Lung (tissue), 12 donors: ENCODE results near the gene PRKCD. TPM values are rescaled to one million over a fixed set of nuclear protein-coding genes. Genes with fewer than 3 reads are reported as not detected.

Experiments
- ATAC-seq: fragments of 200-7000 bp; cut with Tn5 transposase; one replicate; pipeline ENCODE4 v1.9.1; 2020; ENCODE audit warnings: moderate number of reproducible peaks; ENCODE audit not compliant: insufficient read depth, low FRiP score
- DNase-seq, 3 donors: peaks; one replicate each; pipeline ENCODE4 v3.0.0-alpha.2; 2013 to 2017
- H3K27ac ChIP-seq, 2 donors: one replicate each; pipeline ENCODE4 v1.5.1; 2013; ENCODE audit warnings: mild to moderate bottlenecking in 2 of 2, moderate library complexity in 2 of 2, control low read depth in 1 of 2, inconsistent platforms in 1 of 2, low read depth in 1 of 2, low read length in 1 of 2
- H3K27me3 ChIP-seq, 3 donors: one replicate each; pipeline ENCODE4 v1.5.1; 2013; ENCODE audit warnings: low read length in 2 of 3; ENCODE audit not compliant: control insufficient read depth in 3 of 3, insufficient read depth in 3 of 3
- H3K36me3 ChIP-seq, 4 donors: one replicate each; pipeline ENCODE4 v1.5.1; 2013; ENCODE audit warnings: low read length in 4 of 4, mild to moderate bottlenecking in 1 of 4, moderate library complexity in 1 of 4; ENCODE audit not compliant: control insufficient read depth in 4 of 4, insufficient read depth in 4 of 4
- H3K4me1 ChIP-seq, 5 donors: one replicate each; pipeline ENCODE4 v1.5.1; 2013; ENCODE audit warnings: low read length in 5 of 5, mild to moderate bottlenecking in 2 of 5, moderate library complexity in 1 of 5; ENCODE audit not compliant: control insufficient read depth in 5 of 5, insufficient read depth in 5 of 5
- H3K4me3 ChIP-seq: one replicate; pipeline ENCODE4 v1.5.1; 2013; ENCODE audit warnings: mild to moderate bottlenecking, control low read depth, moderate library complexity
- H3K9ac ChIP-seq, 2 donors: one replicate each; pipeline ENCODE4 v1.5.1; 2013; ENCODE audit warnings: low read length in 2 of 2, control low read depth in 1 of 2; ENCODE audit not compliant: insufficient read depth in 1 of 2
- H3K9me3 ChIP-seq, 4 donors: one replicate each; pipeline ENCODE4 v1.5.1; 2013; ENCODE audit warnings: low read length in 3 of 4, mild to moderate bottlenecking in 1 of 4, moderate library complexity in 1 of 4; ENCODE audit not compliant: control insufficient read depth in 4 of 4, insufficient read depth in 3 of 4
- WGBS, 2 donors: extraction: QIAGEN DNeasy Blood & Tissue Kit; methylation state at CpG; one replicate each; pipeline ENCODE4 v1.1.7; 2013; 5-methylcytosine and 5-hydroxymethylcytosine counted together
- polyA plus RNA-seq, 2 donors: library from polyadenylated mRNA; stranded (reverse); fragments of 200-250 nt; gene quantifications; one replicate each; pipeline ENCODE4 v1.2.1, GENCODE V29; 2013
- total RNA-seq, 2 donors: library from RNA; depleted of rRNA in 1 of 2; stranded (reverse); fragments of >200 nt in 1 of 2; gene quantifications; one replicate each; pipeline ENCODE4 v1.2.1, GENCODE V29; 2014 to 2021
- TF ChIP-seq, protein P1 (sequence below): IDR thresholded peaks from 2 replicates; pipeline ENCODE4 v1.5.1; 2012; ENCODE audit warnings: mild to moderate bottlenecking; ENCODE audit errors: control extremely low read depth, extremely low read depth
- donor health status: control.
- donor health status: control.
- donor health status: Bipolar disorder and iron deficiency.
- donor health status: healthy.
- donor health status: DM: yes; HTN: yes; CAD: no.

The PRKCD gene
- total and polyA plus RNA-seq, 4 donors: 34.9 to 85.2 (median 65.9) TPM

DNA sequence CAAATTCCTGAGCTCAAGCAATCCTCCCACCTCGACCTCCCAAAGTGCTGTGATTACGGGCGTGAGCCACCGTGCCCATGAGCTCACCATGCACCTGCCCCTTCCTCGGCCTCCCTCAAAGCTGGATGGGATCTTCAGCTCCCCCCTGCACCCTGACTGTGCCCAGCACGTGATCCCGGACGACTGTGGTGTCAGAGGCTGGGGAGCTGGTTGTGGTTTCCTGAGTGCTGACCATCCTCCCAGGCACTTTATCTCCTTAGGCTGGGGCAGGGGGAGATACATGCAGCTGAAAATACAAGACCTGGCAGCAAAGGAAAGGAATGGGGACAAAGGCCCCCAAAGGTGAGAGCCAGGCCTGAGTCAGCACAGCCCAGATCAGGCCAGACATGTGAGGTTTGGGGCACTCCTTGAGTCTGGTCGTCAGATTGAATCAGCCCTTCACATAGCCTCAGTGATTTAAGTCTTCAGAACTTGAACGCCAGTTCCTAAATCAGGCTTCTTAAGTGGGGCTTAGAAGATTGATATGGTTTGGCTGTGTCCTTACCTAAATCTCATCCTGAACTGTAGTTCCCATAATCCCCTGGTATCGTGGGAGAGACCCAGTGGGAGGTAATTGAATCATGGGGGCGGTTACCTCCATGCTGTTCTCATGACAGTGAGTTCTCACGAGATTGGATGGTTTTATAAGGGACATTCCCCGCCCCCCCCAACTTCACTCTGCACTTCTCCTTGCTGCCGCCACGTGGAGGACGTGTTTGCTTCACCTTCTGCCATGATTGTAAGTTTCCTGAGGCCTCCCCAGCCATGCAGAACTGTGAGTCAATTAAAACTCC, 35.8 kb downstream of the PRKCD start:
- H3K4me3 ChIP-seq: no peak overlapping the region
- H3K27me3 ChIP-seq: no peaks in the 10 kb centered on the region
- WGBS, 2 donors: 47 to 52% methylated on average over 17 of the region's 17 CpGs
- H3K27ac ChIP-seq: no peak overlapping the region
- TF ChIP-seq, protein P1, sequence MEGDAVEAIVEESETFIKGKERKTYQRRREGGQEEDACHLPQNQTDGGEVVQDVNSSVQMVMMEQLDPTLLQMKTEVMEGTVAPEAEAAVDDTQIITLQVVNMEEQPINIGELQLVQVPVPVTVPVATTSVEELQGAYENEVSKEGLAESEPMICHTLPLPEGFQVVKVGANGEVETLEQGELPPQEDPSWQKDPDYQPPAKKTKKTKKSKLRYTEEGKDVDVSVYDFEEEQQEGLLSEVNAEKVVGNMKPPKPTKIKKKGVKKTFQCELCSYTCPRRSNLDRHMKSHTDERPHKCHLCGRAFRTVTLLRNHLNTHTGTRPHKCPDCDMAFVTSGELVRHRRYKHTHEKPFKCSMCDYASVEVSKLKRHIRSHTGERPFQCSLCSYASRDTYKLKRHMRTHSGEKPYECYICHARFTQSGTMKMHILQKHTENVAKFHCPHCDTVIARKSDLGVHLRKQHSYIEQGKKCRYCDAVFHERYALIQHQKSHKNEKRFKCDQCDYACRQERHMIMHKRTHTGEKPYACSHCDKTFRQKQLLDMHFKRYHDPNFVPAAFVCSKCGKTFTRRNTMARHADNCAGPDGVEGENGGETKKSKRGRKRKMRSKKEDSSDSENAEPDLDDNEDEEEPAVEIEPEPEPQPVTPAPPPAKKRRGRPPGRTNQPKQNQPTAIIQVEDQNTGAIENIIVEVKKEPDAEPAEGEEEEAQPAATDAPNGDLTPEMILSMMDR: no peak
- DNase-seq (peak; percentile 38 to 50 (median 42)), ATAC-seq (no peak)
- no peaks in the 10 kb centered on the region for H3K9me3 ChIP-seq
- H3K36me3 ChIP-seq: peaks cover 0 to 12% (median 0%) of the 10 kb centered on the region in 4 donors
- H3K4me1 ChIP-seq: peaks cover 0 to 12% (median 3%) of the 10 kb centered on the region in 5 donors
- H3K9ac ChIP-seq: no peak overlapping the region

DNA sequence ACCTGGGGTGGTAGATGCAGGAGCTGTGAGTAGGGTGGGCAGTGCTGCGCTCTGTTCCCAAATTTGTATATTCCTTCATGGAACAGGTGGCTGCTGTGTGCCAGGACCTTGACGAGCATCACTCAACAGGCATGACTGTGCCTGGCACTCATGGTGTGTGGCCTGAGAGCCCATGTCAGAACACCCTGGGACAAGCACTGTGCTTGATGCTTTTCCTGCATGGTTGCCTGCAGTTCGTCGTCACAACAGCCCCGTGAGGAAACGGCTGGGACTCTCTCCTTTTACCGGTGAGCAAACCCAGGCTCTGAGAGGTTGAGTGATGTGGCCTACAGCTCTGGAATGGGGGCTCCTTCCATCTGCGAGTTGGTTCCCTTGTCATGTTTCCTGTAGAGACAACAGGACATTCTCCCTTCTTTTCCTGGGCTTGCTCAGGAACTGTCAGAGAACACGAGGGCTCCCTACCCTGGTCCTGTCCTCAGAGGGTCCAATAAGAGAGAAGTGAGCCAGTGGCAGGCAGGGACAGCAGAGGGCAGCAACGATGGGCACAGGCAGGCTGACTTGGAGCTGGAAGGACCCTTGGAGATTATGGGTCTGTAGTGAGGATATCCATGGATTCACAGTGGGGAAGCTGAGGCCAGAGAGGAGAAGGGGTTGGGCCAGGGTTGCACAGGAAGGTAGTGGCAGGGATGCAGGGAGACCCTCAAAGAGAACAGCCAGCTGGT, 37.4 kb downstream of the PRKCD start:
- 62 to 77% methylated on average over 10 of the region's 10 CpGs for WGBS, 2 donors
- Histone ChIP-seq H3K9ac (no peak overlapping the region), H3K4me1 (peaks cover 0 to 12% (median under 1%) of the 10 kb centered on the region in 5 donors), H3K9me3 (no peaks in the 10 kb centered on the region), H3K27me3 (no peaks in the 10 kb centered on the region), H3K4me3 (no peak overlapping the region), H3K36me3 (peaks cover 0 to 2% (median 0%) of the 10 kb centered on the region in 4 donors), H3K27ac (no peak overlapping the region)
- ATAC-seq: no peak
- TF ChIP-seq, protein P1: no peak
- no peak for DNase-seq

DNA sequence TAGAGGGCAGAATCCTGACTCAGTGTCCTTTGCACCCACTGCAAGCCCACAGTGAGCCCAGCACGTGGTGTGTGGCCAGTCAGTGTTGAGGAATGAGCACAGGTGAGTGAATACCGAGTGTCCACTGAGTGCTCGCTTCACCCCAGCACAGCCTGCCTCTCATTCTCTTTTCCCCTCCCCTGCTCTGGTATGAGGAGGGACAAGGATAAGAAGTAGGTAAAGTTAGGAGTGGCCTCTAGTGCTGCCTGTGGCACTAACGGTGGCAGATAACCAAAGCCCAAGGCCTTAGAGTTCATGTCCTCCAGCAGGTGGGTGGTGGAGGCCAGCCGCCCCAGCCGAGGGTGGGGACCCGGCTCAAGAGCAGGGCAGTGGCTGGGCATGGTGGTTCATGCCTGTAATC, 38.0 kb downstream of the PRKCD start:
- no peaks in the 10 kb centered on the region for H3K9me3 ChIP-seq
- H3K4me3 ChIP-seq: no peak overlapping the region
- no peaks in the 10 kb centered on the region for H3K36me3 ChIP-seq
- WGBS, 2 donors: 66 to 77% methylated on average over 7 of the region's 7 CpGs
- H3K9ac ChIP-seq: no peak overlapping the region
- TF ChIP-seq, protein P1: no peak
- H3K27ac ChIP-seq: no peak overlapping the region
- H3K4me1 ChIP-seq: peaks cover 0 to 9% (median 0%) of the 10 kb centered on the region in 5 donors
- DNase-seq: no peak
- no peaks in the 10 kb centered on the region for H3K27me3 ChIP-seq
- no peak for ATAC-seq
